GM19438 (cell line): ENCODE results near the gene ADAMTS18.
A peak's percentile ranks its signal among the peaks of the same experiment; 100 is the strongest.

Experiments used
- ATAC-seq: cut with Tn5 transposase; IDR thresholded peaks from one replicate; pipeline ENCODE4 v1.9.1; 2021; ENCODE audit warnings: low read depth; ENCODE audit not compliant: unreplicated experiment

Gene ADAMTS18

DNA sequence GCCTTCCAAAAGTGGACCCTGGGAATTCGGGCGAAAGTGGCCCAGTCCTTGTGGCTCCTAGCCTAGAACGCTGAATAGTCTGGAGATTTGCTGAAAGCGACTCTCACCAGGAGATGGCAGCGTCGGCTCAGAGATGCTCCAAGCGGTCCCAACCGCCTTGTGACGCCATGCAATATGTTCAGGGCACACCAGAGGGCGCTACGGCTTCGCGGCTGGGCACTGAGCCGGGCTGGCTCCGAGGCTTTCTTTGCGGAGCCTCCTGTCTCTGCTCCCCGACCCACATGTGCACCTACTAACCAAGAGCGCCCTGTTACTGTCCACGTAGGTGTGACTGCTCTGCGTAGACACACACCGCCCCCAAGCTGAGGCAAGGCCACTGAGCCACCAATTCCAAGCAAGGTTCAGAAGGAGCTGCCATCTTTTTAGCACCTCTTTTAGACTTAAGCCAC, 198.7 kb downstream of the ADAMTS18 start:
- ATAC-seq = peak; percentile 100

DNA sequence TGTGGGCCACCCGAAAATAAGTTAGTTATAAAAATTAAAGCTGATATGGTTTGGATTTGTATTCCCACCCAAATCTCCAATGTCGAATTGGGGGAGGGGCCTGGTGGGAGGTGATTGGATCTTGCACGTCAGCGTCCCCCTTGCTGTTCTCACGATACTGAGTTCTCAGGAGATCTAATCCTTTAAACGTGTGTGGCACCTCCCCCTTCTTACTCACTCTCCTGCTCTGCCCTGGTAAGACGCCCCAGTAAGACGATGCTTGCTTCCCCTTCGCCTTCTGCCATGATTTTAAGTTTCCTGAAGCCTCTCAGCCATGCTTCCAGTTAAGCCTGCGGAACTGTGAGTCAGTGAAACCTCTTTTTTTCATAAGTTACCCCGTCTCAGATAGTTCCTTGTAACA, 200.2 kb downstream of the ADAMTS18 start:
- ATAC-seq = no peak

DNA sequence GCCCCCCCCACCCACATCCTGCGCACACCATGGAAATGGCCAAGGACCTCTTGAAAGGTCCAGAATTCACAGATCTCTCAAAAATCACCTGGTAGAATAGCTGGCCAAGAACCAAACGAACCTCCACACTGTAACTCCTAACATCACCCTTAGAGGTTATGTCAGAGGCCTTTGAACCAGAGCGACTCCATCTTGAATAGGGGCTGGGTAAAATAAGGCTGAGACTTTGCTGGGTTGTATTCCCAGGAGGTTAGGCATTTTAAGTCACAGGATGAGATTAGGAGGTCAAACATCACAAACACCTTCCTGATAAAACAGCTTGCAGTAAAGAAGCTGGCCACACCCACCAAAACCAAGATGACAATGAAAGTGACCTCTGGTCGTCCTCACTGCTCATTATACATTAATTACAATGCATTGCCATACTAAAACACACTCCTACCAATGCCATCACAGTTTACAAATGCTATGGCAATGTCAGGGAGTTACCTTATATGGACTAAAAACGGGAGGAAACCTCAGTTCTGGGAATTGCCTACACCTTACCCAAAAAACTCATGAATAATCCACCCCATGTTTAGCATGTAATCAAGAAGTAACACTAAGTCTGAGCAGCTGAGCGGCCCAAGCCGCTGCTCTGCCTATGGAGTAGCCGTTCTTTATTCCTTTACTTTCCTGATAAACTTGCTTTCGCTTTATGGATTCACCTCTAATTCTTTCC, 200.9 kb downstream of the ADAMTS18 start:
- ATAC-seq = no peak
